MCF 10A (cell line): ENCODE results near the gene TANC1. TPM values are rescaled to one million over a fixed set of nuclear protein-coding genes. Genes with fewer than 3 reads are reported as not detected.

Source experiments
- BruUV-seq: library from RNA; stranded (reverse); fragments of 400-500 nt; replicated peaks from 2 replicates; lab custom pipeline; 2021; lab: Mats Ljungman, UMichigan
- CTCF ChIA-PET: fragments of 300-600 bp; sonication (Branson Sonifier 250); formaldehyde crosslinking; extraction: SDS; loops from one replicate; lab custom pipeline; 2021; ENCODE audit warnings: antibody characterized with exemption, inconsistent platforms; lab: Yijun Ruan, JAX
- POLR2A ChIA-PET: fragments of 300-600, 350-650 bp; sonication (Branson Sonifier 250); formaldehyde crosslinking; extraction: SDS; loops from one replicate; lab custom pipeline; 2020; ENCODE audit warnings: antibody characterized with exemption, inconsistent platforms; lab: Yijun Ruan, JAX
- DNase-seq: peaks from one replicate; pipeline ENCODE4 v3.0.0-alpha.2; 2018; ENCODE audit not compliant: unreplicated experiment
- H3K27ac Mint-ChIP-seq: one replicate; pipeline ENCODE4 v1.8.0; 2022; ENCODE audit warnings: mild to moderate bottlenecking, low read depth, mixed read lengths; ENCODE audit not compliant: unreplicated experiment
- H3K27me3 Mint-ChIP-seq: one replicate; pipeline ENCODE4 v1.8.0; 2022; ENCODE audit warnings: mixed read lengths; ENCODE audit not compliant: insufficient read depth, unreplicated experiment
- H3K36me3 Mint-ChIP-seq: one replicate; pipeline ENCODE4 v1.8.0; 2022; ENCODE audit warnings: mild to moderate bottlenecking, moderate library complexity, mixed read lengths; ENCODE audit not compliant: insufficient read depth, unreplicated experiment
- H3K4me1 Mint-ChIP-seq: one replicate; pipeline ENCODE4 v1.8.0; 2022; ENCODE audit warnings: mixed read lengths; ENCODE audit not compliant: insufficient read depth, unreplicated experiment
- H3K4me3 Mint-ChIP-seq: one replicate; pipeline ENCODE4 v1.8.0; 2022; ENCODE audit warnings: mild to moderate bottlenecking, moderate library complexity, mixed read lengths; ENCODE audit not compliant: unreplicated experiment
- H3K9me3 Mint-ChIP-seq: one replicate; pipeline ENCODE4 v1.8.0; 2022; ENCODE audit warnings: mixed read lengths; ENCODE audit not compliant: unreplicated experiment
- intact Hi-C: fragments of 100-400 bp; cut with micrococcal nuclease; formaldehyde crosslinking; loops from 2 replicates; pipeline ENCODE4 v1.14.1; 2022
- total RNA-seq: library from RNA; stranded (reverse); gene quantifications from 2 replicates; pipeline ENCODE4 v1.2.3, GENCODE V29; 2022
- TF ChIP-seq, protein P1 (sequence below): fragments of 200-600 bp; IDR thresholded peaks from one replicate; pipeline ENCODE4 v1.8.0; 2022; ENCODE audit warnings: antibody characterized with exemption, mild to moderate bottlenecking; ENCODE audit not compliant: unreplicated experiment

TANC1 gene
- total RNA-seq, 1 experiment from 2014 or later, result 35.3 TPM

GRCh38 chr2:158975271-158975921, 7.0 kb downstream of the TANC1 start:
- POLR2A ChIA-PET, result interaction anchor here (0.7 to 1.0 kb wide), 2 partner anchors 8 to 21 kb away, joined by 3 read pairs; no protein-coding TSS in a partner anchor
- no TSS peak for BruUV-seq
- Mint-ChIP-seq H3K27me3 (no peaks in the 10 kb centered on the region), H3K4me3 (no peak overlapping the region), H3K36me3 (peaks cover 9% of the 10 kb centered on the region), H3K4me1 (peaks cover 50% of the 10 kb centered on the region), H3K9me3 (no peaks in the 10 kb centered on the region), H3K27ac (no peak overlapping the region)
- CTCF ChIA-PET, result interaction anchor here (0.9 to 2.4 kb wide), 2 partner anchors 60 to 144 kb away, joined by 3 to 13 read pairs; no protein-coding TSS in a partner anchor
- DNase-seq, result no peak
- intact Hi-C loops, result no loop called here
- TF ChIP-seq, protein P1, sequence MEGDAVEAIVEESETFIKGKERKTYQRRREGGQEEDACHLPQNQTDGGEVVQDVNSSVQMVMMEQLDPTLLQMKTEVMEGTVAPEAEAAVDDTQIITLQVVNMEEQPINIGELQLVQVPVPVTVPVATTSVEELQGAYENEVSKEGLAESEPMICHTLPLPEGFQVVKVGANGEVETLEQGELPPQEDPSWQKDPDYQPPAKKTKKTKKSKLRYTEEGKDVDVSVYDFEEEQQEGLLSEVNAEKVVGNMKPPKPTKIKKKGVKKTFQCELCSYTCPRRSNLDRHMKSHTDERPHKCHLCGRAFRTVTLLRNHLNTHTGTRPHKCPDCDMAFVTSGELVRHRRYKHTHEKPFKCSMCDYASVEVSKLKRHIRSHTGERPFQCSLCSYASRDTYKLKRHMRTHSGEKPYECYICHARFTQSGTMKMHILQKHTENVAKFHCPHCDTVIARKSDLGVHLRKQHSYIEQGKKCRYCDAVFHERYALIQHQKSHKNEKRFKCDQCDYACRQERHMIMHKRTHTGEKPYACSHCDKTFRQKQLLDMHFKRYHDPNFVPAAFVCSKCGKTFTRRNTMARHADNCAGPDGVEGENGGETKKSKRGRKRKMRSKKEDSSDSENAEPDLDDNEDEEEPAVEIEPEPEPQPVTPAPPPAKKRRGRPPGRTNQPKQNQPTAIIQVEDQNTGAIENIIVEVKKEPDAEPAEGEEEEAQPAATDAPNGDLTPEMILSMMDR, result no peak

DNA sequence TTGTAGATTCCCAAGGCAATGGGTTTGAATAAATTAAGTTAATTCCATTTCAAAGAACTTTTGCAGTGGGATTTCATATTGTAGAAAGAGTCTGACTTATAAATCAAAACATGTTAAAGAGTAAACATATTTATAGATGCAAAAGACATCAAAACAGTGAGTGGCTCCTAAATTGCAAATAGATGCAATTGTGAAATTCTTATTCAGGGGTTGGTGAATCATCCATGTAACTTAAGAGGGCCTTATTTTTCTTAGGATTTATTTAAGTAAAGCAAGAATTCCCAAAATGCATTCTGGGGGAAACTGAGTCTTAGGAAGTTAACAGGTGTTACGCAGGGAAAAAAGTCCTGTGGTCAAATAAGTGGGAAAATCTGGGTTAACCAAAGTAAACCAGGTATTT, 11.3 kb downstream of the TANC1 start:
- H3K36me3 Mint-ChIP-seq, result no peaks in the 10 kb centered on the region
- intact Hi-C loops, result no loop called here
- TF ChIP-seq, protein P1, result no peak
- H3K4me3 Mint-ChIP-seq, result no peak overlapping the region
- DNase-seq, result peak; percentile 33
- POLR2A ChIA-PET, result interaction anchor here (0.6 to 1.7 kb wide), 4 partner anchors 7 to 47 kb away, joined by 3 to 6 read pairs (median 3); no protein-coding TSS in a partner anchor
- CTCF ChIA-PET, result interaction anchor here (0.6 to 1.2 kb wide), 2 partner anchors 78 to 94 kb away, joined by 3 to 4 read pairs; no protein-coding TSS in a partner anchor
- H3K4me1 Mint-ChIP-seq, result peaks cover 31% of the 10 kb centered on the region
- no peaks in the 10 kb centered on the region for H3K9me3 Mint-ChIP-seq
- no peaks in the 10 kb centered on the region for H3K27me3 Mint-ChIP-seq
- H3K27ac Mint-ChIP-seq, result no peak overlapping the region
- BruUV-seq, result no TSS peak

GRCh38 chr2:158984604-158985135, 16.2 kb downstream of the TANC1 start:
- no TSS peak for BruUV-seq
- TF ChIP-seq, protein P1, result no peak
- POLR2A ChIA-PET, result interaction anchor here (1.1 to 4.2 kb wide), 5 partner anchors 11 to 90 kb away, joined by 3 to 43 read pairs (median 3); partner anchors contain the start of gene TANC1
- CTCF ChIA-PET, result interaction anchor here (0.7 to 1.2 kb wide), 3 partner anchors 14 to 134 kb away, joined by 3 to 4 read pairs (median 3); no protein-coding TSS in a partner anchor
- H3K27ac Mint-ChIP-seq, result peak overlapping the region; percentile 73
- H3K4me3 Mint-ChIP-seq, result no peak overlapping the region
- peak; percentile 26 for DNase-seq
- H3K36me3 Mint-ChIP-seq, result peaks cover 6% of the 10 kb centered on the region
- no peaks in the 10 kb centered on the region for H3K9me3 Mint-ChIP-seq
- intact Hi-C loops, result no loop called here
- H3K27me3 Mint-ChIP-seq, result no peaks in the 10 kb centered on the region
- peaks cover 32% of the 10 kb centered on the region for H3K4me1 Mint-ChIP-seq

GRCh38 chr2:158988501-158988900, 20.1 kb downstream of the TANC1 start:
- POLR2A ChIA-PET, result interaction anchor here (0.7 to 4.2 kb wide), 4 partner anchors 19 to 103 kb away, joined by 3 to 43 read pairs (median 13); partner anchors contain the start of gene TANC1
- intact Hi-C loops, result no loop called here
- CTCF ChIA-PET, result interaction anchor here (0.6 to 1.3 kb wide), 3 partner anchors 10 to 131 kb away, joined by 3 to 5 read pairs (median 4); no protein-coding TSS in a partner anchor
- BruUV-seq, result no TSS peak
- Mint-ChIP-seq H3K27me3 (no peaks in the 10 kb centered on the region), H3K4me3 (no peak overlapping the region), H3K4me1 (peaks cover 47% of the 10 kb centered on the region), H3K9me3 (no peaks in the 10 kb centered on the region), H3K36me3 (peaks cover 12% of the 10 kb centered on the region), H3K27ac (peak overlapping the region; percentile 10)
- no peak for DNase-seq
- TF ChIP-seq, protein P1, result no peak
